CD4-positive, alpha-beta T cell treated with Interleukin-15 for 4 hours (primary cell): ENCODE data around the gene UXT.

Experiments
- DNase-seq: peaks from one replicate; pipeline ENCODE4 v3.0.0-alpha.2; 2020; ENCODE audit warnings: low spot score

UXT gene

GRCh38 chrX:47649271-47649670 is 9.7 kb downstream of the UXT start:
- no peak for DNase-seq

GRCh38 chrX:47648376-47648775 is 10.6 kb downstream of the UXT start:
- DNase-seq = no peak

GRCh38 chrX:47646636-47647035 is 12.3 kb downstream of the UXT start:
- DNase-seq = no peak

GRCh38 chrX:47645530-47645929 is 13.4 kb downstream of the UXT start:
- no peak for DNase-seq

GRCh38 chrX:47644557-47645091 is 14.4 kb downstream of the UXT start:
- DNase-seq = no peak

GRCh38 chrX:47643926-47644325 is 15.1 kb downstream of the UXT start:
- no peak for DNase-seq

- DNase-seq = no peak
These were observed 20.2 kb downstream of the UXT start for GRCh38 chrX:47638816-47639215.

- peak; percentile 31 for DNase-seq
These were observed 21.3 kb downstream of the UXT start for GRCh38 chrX:47637546-47638195.

- no peak for DNase-seq
These were observed 24.0 kb downstream of the UXT start for GRCh38 chrX:47634871-47635575.

GRCh38 chrX:47633689-47634590 is 25.0 kb downstream of the UXT start:
- no peak for DNase-seq

GRCh38 chrX:47632666-47633065 is 26.3 kb downstream of the UXT start:
- no peak for DNase-seq

GRCh38 chrX:47631676-47632075 is 27.3 kb downstream of the UXT start:
- no peak for DNase-seq

GRCh38 chrX:47629419-47630200 is 29.4 kb downstream of the UXT start, which contains the start of gene CFP:
Gene CFP, minus strand, starts transcription at chrX:47629930. Its CDS starts 86 bp downstream, at chrX:47629844.
- DNase-seq = no peak

- no peak for DNase-seq
These were observed 30.0 kb downstream of the UXT start for GRCh38 chrX:47628982-47629381.

GRCh38 chrX:47625365-47625764 is 33.6 kb downstream of the UXT start:
- no peak for DNase-seq

- peak; percentile 39 for DNase-seq
These were observed 35.4 kb downstream of the UXT start for GRCh38 chrX:47623540-47624027.

GRCh38 chrX:47621851-47622250 is 37.1 kb downstream of the UXT start:
- DNase-seq = no peak

- DNase-seq = no peak
These were observed 38.7 kb downstream of the UXT start for GRCh38 chrX:47620303-47620685.

- DNase-seq = peak; percentile 82
These were observed 39.3 kb downstream of the UXT start, which contains the start of gene SYN1 for GRCh38 chrX:47619486-47620302. Gene SYN1, minus strand, starts transcription at chrX:47619857. Its CDS starts 129 bp downstream, at chrX:47619728.

GRCh38 chrX:47618923-47619485 is 40.0 kb downstream of the UXT start:
- no peak for DNase-seq
